Spleen (tissue), 11 donors: Measurements from ENCODE around the gene DHX35. TPM values are rescaled to one million over a fixed set of nuclear protein-coding genes. Genes with fewer than 3 reads are reported as not detected.
"Not testable (repeated sequence)": the region's sequence is repeated elsewhere in the genome, so short reads cannot be mapped to it uniquely, and the experiment has no call there.

Source experiments
- DNase-seq: peaks from one replicate; pipeline ENCODE4 v3.0.0-alpha.2; 2020
- H3K27ac ChIP-seq, 8 donors: fragments of 200-600 bp; sonication (generic) in 7 of 8; 1 replicate in 4 of 8; 2 replicates in 4 of 8; pipeline versions ENCODE4 v1.5.0 to v1.8.0; 2016 to 2021; ENCODE audit warnings: inconsistent platforms in 4 of 8, mild to moderate bottlenecking in 4 of 8, moderate library complexity in 1 of 8
- H3K27me3 ChIP-seq, 7 donors: fragments of 200-600 bp; sonication (generic) in 6 of 7; replicated peaks in 1 of 7; 1 replicate in 4 of 7; 2 replicates in 3 of 7; pipeline versions ENCODE4 v1.5.0 to v1.8.0; 2016 to 2021; ENCODE audit warnings: inconsistent platforms in 3 of 7, mild to moderate bottlenecking in 1 of 7
- H3K36me3 ChIP-seq, 6 donors: fragments of 200-600 bp; sonication (generic) in 5 of 6; 1 replicate in 4 of 6; 2 replicates in 2 of 6; pipeline versions ENCODE4 v1.5.0 to v1.8.0; 2016 to 2021; ENCODE audit warnings: inconsistent platforms in 2 of 6
- H3K4me1 ChIP-seq, 6 donors: fragments of 200-600 bp; sonication (generic) in 5 of 6; 1 replicate in 3 of 6; 2 replicates in 3 of 6; pipeline versions ENCODE4 v1.5.0 to v1.8.0; 2016 to 2021; ENCODE audit warnings: inconsistent platforms in 3 of 6
- H3K4me3 ChIP-seq, 8 donors: fragments of 200-600 bp; sonication (generic) in 7 of 8; 1 replicate in 4 of 8; 2 replicates in 4 of 8; pipeline versions ENCODE4 v1.5.0 to v1.8.0; 2016 to 2021; ENCODE audit warnings: inconsistent platforms in 4 of 8, mild to moderate bottlenecking in 4 of 8, moderate library complexity in 2 of 8
- H3K9me3 ChIP-seq, 8 donors: fragments of 200-600 bp; sonication (generic) in 7 of 8; 1 replicate in 4 of 8; 2 replicates in 4 of 8; pipeline versions ENCODE4 v1.5.0 to v1.8.0; 2016 to 2021; ENCODE audit warnings: inconsistent platforms in 4 of 8
- CTCF ChIP-seq, 11 experiments: fragments of 200-600 bp in 7 of 11; fragments of 450-650 bp in 4 of 11; sonication (generic) in 4 of 11; IDR thresholded peaks in 8 of 11; conservative IDR thresholded peaks in 3 of 11; 1 replicate in 7 of 11; 2 replicates in 4 of 11; pipeline versions ENCODE4 v1.4.0 to v1.8.0; 2016 to 2021; ENCODE audit warnings: antibody characterized with exemption in 11 of 11, inconsistent platforms in 4 of 11, mild to moderate bottlenecking in 1 of 11
- POLR2A ChIP-seq, 3 donors: fragments of 450-650 bp; IDR thresholded peaks; one replicate each; pipeline ENCODE4 v1.5.1; 2017; ENCODE audit warnings: antibody characterized with exemption in 3 of 3, mild to moderate bottlenecking in 1 of 3
- POLR2AphosphoS5 ChIP-seq, 3 donors: sonication (generic); formaldehyde crosslinking; IDR thresholded peaks; one replicate each; pipeline ENCODE4 v1.5.1; 2017; ENCODE audit warnings: antibody characterized with exemption in 3 of 3
- WGBS, 5 donors: extraction: QIAGEN DNeasy Blood & Tissue Kit in 3 of 5; methylation state at CpG; one replicate each; pipeline versions ENCODE4 v1.1.5 to v1.1.7; 2013 to 2018; 5-methylcytosine and 5-hydroxymethylcytosine counted together
- intact Hi-C: fragments of 100-400 bp; cut with DNase I; formaldehyde crosslinking; loops from one replicate; pipeline ENCODE4 v1.15.0; 2023; ENCODE audit warnings: low total_unique reads
- polyA plus RNA-seq, 3 donors: library from polyadenylated mRNA; stranded (reverse); fragments of 200-250 nt; gene quantifications; one replicate each; pipeline ENCODE4 v1.2.1, GENCODE V29; 2013
- total RNA-seq, 7 donors: library from RNA; depleted of rRNA in 3 of 7; stranded (reverse); fragments of >200 nt in 3 of 7; fragmentation: NEBNext Ultra II Directional in 4 of 7; extraction: Animal tissue kit (Norgen Biotek cat#: 25700) in 4 of 7; gene quantifications; one replicate each; pipeline versions ENCODE4 v1.1.0 to v1.2.1, GENCODE V29; 2016 to 2021
- donor health status: healthy with polysubstance abuse.
- donor health status: DM: no; HTN: no; CAD: no; lungs with moderate emphysema.
- donor health status: DM: no; HTN: no; CAD: no.
- donor health status: Bipolar disorder and iron deficiency.
- donor health status: healthy.
- donor health status: DM: no; HTN: no; CAD: no.
- donor health status: DM: yes; HTN: yes; CAD: no.

The DHX35 gene
- total and polyA plus RNA-seq, 10 donors = 4.7 to 16.4 (median 11.3) TPM

- intact Hi-C loops = no loop called here
- H3K9me3 ChIP-seq = no peaks in the 10 kb centered on the region
- no peaks in the 10 kb centered on the region for H3K4me1 ChIP-seq
- no peak overlapping the region for H3K27ac ChIP-seq
- no peak overlapping the region for H3K4me3 ChIP-seq
- peaks cover 0 to 54% (median 0%) of the 10 kb centered on the region in 6 donors for H3K36me3 ChIP-seq
- DNase-seq = no peak
- 97 to 99% (median 99%) methylated on average over 6 of the region's 6 CpGs for WGBS, 5 donors
- no peaks in the 10 kb centered on the region for H3K27me3 ChIP-seq
- no peak for TF ChIP-seq CTCF (IDR thresholded peaks at IDR 0.05 in 8 of 11, conservative IDR thresholded peaks at IDR 0.05 in 3 of 11)
- TF ChIP-seq POLR2A (IDR thresholded peaks at IDR 0.05) = no peak
- TF ChIP-seq POLR2AphosphoS5 (IDR thresholded peaks at IDR 0.05) = no peak
These were observed 10.0 kb upstream of the DHX35 start for GRCh38 chr20:38952153-38952552.

GRCh38 chr20:38953630-38954340 lies 8.4 kb upstream of the DHX35 start:
- no peak for DNase-seq
- 85 to 93% (median 89%) methylated on average over 8 of the region's 8 CpGs for WGBS, 5 donors

GRCh38 chr20:38957235-38957876 lies 4.8 kb upstream of the DHX35 start:
- Histone ChIP-seq H3K27me3 (no peaks in the 10 kb centered on the region), H3K27ac (no peak overlapping the region), H3K9me3 (no peaks in the 10 kb centered on the region), H3K36me3 (peaks cover 0 to 5% (median 0%) of the 10 kb centered on the region in 6 donors), H3K4me3 (no peak overlapping the region), H3K4me1 (peaks cover 4 to 10% (median 7%) of the 10 kb centered on the region in 6 donors)
- WGBS, 5 donors = 94 to 99% (median 95%) methylated on average over 5 of the region's 5 CpGs
- no peak for DNase-seq
- intact Hi-C loops = no loop called here
- no peak for TF ChIP-seq POLR2AphosphoS5 (IDR thresholded peaks at IDR 0.05)
- no peak for TF ChIP-seq CTCF (IDR thresholded peaks at IDR 0.05 in 8 of 11, conservative IDR thresholded peaks at IDR 0.05 in 3 of 11)
- TF ChIP-seq POLR2A (IDR thresholded peaks at IDR 0.05) = no peak

More at GRCh38 chr20:38953630-38954340, 8.4 kb upstream of the DHX35 start:
- Histone ChIP-seq H3K4me3 (no peak overlapping the region), H3K36me3 (peaks cover 0 to 40% (median 0%) of the 10 kb centered on the region in 6 donors), H3K27ac (no peak overlapping the region), H3K27me3 (no peaks in the 10 kb centered on the region), H3K9me3 (no peaks in the 10 kb centered on the region), H3K4me1 (no peaks in the 10 kb centered on the region)
- TF ChIP-seq CTCF (IDR thresholded peaks at IDR 0.05 in 8 of 11, conservative IDR thresholded peaks at IDR 0.05 in 3 of 11) (no peak), POLR2AphosphoS5 (IDR thresholded peaks at IDR 0.05) (no peak), POLR2A (IDR thresholded peaks at IDR 0.05) (no peak)
- intact Hi-C loops = no loop called here

- Histone ChIP-seq H3K9me3 (no peaks in the 10 kb centered on the region), H3K4me1 (peaks cover 7 to 16% (median 12%) of the 10 kb centered on the region in 6 donors), H3K27me3 (no peaks in the 10 kb centered on the region), H3K27ac (no peak overlapping the region), H3K36me3 (no peaks in the 10 kb centered on the region), H3K4me3 (no peak overlapping the region)
- no peak for TF ChIP-seq POLR2A (IDR thresholded peaks at IDR 0.05)
- TF ChIP-seq POLR2AphosphoS5 (IDR thresholded peaks at IDR 0.05) = no peak
- TF ChIP-seq CTCF (IDR thresholded peaks at IDR 0.05 in 8 of 11, conservative IDR thresholded peaks at IDR 0.05 in 3 of 11) = no peak
- WGBS, 5 donors = 87 to 96% (median 90%) methylated on average over 8 of the region's 8 CpGs
- intact Hi-C loops = no loop called here
- no peak for DNase-seq
These were observed 4.1 kb upstream of the DHX35 start for GRCh38 chr20:38957915-38958485.

GRCh38 chr20:38960187-38960687 lies 1.9 kb upstream of the DHX35 start:
- Histone ChIP-seq H3K36me3 (peaks cover 0 to 10% (median 0%) of the 10 kb centered on the region in 6 donors), H3K4me1 (peaks cover 12 to 33% (median 20%) of the 10 kb centered on the region in 6 donors)
- H3K27ac ChIP-seq, H3K9me3 ChIP-seq, DNase-seq, H3K4me3 ChIP-seq, H3K27me3 ChIP-seq, intact Hi-C loops: not testable (repeated sequence)
- WGBS, 5 donors = 90 to 93% (median 91%) methylated on average over 9 of the region's 9 CpGs
